ENCODE measurements around the gene ELOVL6. TPM values are rescaled to one million over a fixed set of nuclear protein-coding genes. Genes with fewer than 3 reads are reported as not detected.

ELOVL6 gene
- total RNA-seq, 1 donor from 2014 or later: 4.7 TPM

DNA sequence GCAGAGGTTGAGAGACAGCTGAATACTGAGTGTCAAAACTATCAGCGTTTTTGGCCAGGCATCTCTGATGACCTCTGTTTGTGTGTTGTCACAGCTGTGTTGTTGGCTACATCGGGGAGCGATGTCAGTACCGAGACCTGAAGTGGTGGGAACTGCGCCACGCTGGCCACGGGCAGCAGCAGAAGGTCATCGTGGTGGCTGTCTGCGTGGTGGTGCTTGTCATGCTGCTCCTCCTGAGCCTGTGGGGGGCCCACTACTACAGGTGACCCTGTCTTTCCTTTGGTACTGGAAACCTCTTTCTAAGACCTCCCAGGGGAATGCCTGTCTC is 198.9 kb downstream of the ELOVL6 start:
- H3K4me1 ChIP-seq: no peaks in the 10 kb centered on the region
- H3K4me3 ChIP-seq: no peak overlapping the region
- DNase-seq: no peak
- H3K36me3 ChIP-seq: no peaks in the 10 kb centered on the region
- TF ChIP-seq, protein P1, sequence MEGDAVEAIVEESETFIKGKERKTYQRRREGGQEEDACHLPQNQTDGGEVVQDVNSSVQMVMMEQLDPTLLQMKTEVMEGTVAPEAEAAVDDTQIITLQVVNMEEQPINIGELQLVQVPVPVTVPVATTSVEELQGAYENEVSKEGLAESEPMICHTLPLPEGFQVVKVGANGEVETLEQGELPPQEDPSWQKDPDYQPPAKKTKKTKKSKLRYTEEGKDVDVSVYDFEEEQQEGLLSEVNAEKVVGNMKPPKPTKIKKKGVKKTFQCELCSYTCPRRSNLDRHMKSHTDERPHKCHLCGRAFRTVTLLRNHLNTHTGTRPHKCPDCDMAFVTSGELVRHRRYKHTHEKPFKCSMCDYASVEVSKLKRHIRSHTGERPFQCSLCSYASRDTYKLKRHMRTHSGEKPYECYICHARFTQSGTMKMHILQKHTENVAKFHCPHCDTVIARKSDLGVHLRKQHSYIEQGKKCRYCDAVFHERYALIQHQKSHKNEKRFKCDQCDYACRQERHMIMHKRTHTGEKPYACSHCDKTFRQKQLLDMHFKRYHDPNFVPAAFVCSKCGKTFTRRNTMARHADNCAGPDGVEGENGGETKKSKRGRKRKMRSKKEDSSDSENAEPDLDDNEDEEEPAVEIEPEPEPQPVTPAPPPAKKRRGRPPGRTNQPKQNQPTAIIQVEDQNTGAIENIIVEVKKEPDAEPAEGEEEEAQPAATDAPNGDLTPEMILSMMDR (IDR thresholded peaks at IDR 0.05): no peak
- intact Hi-C loops (cut with DNase I): loop anchor here (5.0 kb wide), 1 partner anchor 518 kb away; no protein-coding TSS in a partner anchor
- H3K27ac ChIP-seq: no peak overlapping the region
- no peaks in the 10 kb centered on the region for H3K9me3 ChIP-seq
- no peaks in the 10 kb centered on the region for H3K27me3 ChIP-seq
- ATAC-seq: no peak

DNA sequence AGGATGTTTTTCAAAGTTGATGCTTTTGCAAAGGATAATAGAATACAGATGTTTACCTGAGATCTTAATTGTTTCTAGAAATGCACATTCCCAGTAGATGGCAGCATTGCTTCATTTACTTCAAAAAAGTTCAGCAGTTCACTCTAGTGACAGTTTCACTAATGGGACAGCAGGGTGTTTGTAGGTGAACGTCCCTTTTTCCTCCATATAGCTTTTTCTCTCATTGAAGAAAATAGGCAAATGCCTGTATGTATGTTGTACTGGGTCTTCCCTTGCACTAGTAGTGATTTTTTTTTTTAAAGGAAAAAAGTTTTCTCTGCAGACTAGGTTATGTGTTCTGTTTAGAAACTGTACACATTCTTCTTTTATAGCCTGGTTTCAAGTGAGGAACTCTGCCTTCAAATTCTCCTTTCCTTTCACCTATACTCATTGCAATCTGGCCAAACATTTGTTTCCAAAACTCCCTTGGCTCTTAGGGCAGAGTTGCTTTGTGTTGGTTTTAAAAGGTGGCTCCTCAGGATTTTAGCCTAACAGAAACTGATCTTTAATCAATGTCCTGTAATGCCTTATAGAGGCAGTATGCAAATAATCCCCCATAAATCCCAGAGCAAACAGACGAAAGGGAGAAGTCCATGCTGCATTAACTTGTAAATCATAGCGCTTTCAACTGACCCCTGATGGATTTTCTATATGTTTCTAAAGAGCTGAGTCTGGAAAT is 199.4 kb downstream of the ELOVL6 start:
- no peak overlapping the region for H3K27ac ChIP-seq
- TF ChIP-seq, protein P1 (IDR thresholded peaks at IDR 0.05): peak; percentile 62
- intact Hi-C loops (cut with DNase I): loop anchor here (5.0 kb wide), 1 partner anchor 518 kb away; no protein-coding TSS in a partner anchor
- DNase-seq (no peak), ATAC-seq (peak; percentile 80)
- H3K4me3 ChIP-seq: no peak overlapping the region
- no peaks in the 10 kb centered on the region for H3K27me3 ChIP-seq
- H3K36me3 ChIP-seq: no peaks in the 10 kb centered on the region
- H3K4me1 ChIP-seq: no peaks in the 10 kb centered on the region
- H3K9me3 ChIP-seq: no peaks in the 10 kb centered on the region

DNA sequence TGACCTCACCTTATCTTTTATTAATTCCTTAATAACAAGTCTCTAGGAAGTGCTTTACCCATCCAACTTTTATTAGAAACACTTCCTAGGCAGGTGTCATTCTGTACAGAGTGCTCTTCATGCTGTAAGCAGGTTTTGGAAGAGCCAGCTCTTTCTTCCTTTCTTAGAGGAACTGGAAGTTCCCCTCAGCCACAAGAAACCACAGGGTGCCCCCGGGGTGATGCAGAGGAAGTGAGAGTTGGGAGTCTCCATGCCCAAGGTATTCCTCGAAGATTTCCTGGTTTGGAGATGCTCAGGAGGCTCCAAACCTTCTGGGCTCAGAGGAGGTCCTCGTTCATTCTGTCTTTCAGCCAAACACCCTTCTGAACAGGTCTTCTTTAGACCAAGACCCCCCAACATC is 201.9 kb downstream of the ELOVL6 start:
- intact Hi-C loops (cut with DNase I): loop anchor here (5.0 kb wide), 1 partner anchor 521 kb away; no protein-coding TSS in a partner anchor
- no peak overlapping the region for H3K4me3 ChIP-seq
- H3K4me1 ChIP-seq: no peaks in the 10 kb centered on the region
- no peak overlapping the region for H3K27ac ChIP-seq
- H3K9me3 ChIP-seq: no peaks in the 10 kb centered on the region
- H3K36me3 ChIP-seq: no peaks in the 10 kb centered on the region
- H3K27me3 ChIP-seq: no peaks in the 10 kb centered on the region
- ATAC-seq: peak; percentile 64
- DNase-seq: no peak
- TF ChIP-seq, protein P1 (IDR thresholded peaks at IDR 0.05): no peak

Data from upper lobe of right lung (tissue), 1 donor.